Stomach (tissue), 9 donors: ENCODE results near the gene NEO1. TPM values are rescaled to one million over a fixed set of nuclear protein-coding genes. Genes with fewer than 3 reads are reported as not detected.
A peak's percentile ranks its signal among the peaks of the same experiment; 100 is the strongest.

Experiments used
- DNase-seq, 2 donors: peaks; one replicate each; pipeline versions ENCODE4 v3.0.0 to v3.0.0-alpha.2; 2013 to 2019
- H3K27ac ChIP-seq, 5 donors: fragments of 200-600 bp in 4 of 5; sonication (generic) in 4 of 5; one replicate each; pipeline ENCODE4 v1.5.1; 2013 to 2019; ENCODE audit warnings: mild to moderate bottlenecking in 1 of 5, moderate library complexity in 1 of 5
- H3K27me3 ChIP-seq, 3 donors: fragments of 200-600 bp; sonication (generic); one replicate each; pipeline ENCODE4 v1.5.1; 2017 to 2019; ENCODE audit warnings: mixed run types in 1 of 3
- H3K36me3 ChIP-seq, 4 donors: fragments of 200-600 bp; sonication (generic); 1 replicate in 3 of 4; 2 replicates in 1 of 4; pipeline ENCODE4 v1.5.1; 2016 to 2019
- H3K4me1 ChIP-seq, 4 donors: fragments of 200-600 bp; sonication (generic); one replicate each; pipeline ENCODE4 v1.5.1; 2016 to 2019
- H3K4me3 ChIP-seq, 4 donors: fragments of 200-600 bp; sonication (generic) in 3 of 4; one replicate each; pipeline ENCODE4 v1.5.1; 2016 to 2019; ENCODE audit warnings: mild to moderate bottlenecking in 1 of 4
- H3K9me3 ChIP-seq, 4 donors: fragments of 200-600 bp; sonication (generic); one replicate each; pipeline ENCODE4 v1.5.1; 2016 to 2019
- EP300 ChIP-seq: sonication (generic); formaldehyde crosslinking; IDR thresholded peaks from one replicate; pipeline ENCODE4 v1.6.1; 2017; ENCODE audit warnings: antibody characterized with exemption
- POLR2A ChIP-seq, 4 donors: fragments of 450-650 bp; IDR thresholded peaks; one replicate each; pipeline ENCODE4 v1.6.1; 2016; ENCODE audit warnings: antibody characterized with exemption in 4 of 4, control low read depth in 2 of 4, mild to moderate bottlenecking in 1 of 4, moderate library complexity in 1 of 4
- POLR2AphosphoS5 ChIP-seq, 3 donors: sonication (generic); formaldehyde crosslinking; IDR thresholded peaks; one replicate each; pipeline ENCODE4 v1.6.1; 2016; ENCODE audit warnings: antibody characterized with exemption in 3 of 3
- WGBS, 5 donors: extraction: QIAGEN DNeasy Blood & Tissue Kit in 3 of 5; methylation state at CpG; one replicate each; pipeline versions ENCODE4 v1.1.5 to v1.1.7; 2013 to 2018; 5-methylcytosine and 5-hydroxymethylcytosine counted together
- intact Hi-C: fragments of 100-400 bp; cut with DNase I; formaldehyde crosslinking; loops from one replicate; pipeline ENCODE4 v1.15.1; 2023; ENCODE audit warnings: low total_unique reads
- polyA plus RNA-seq, 3 donors: library from polyadenylated mRNA; stranded (reverse); fragments of 200-250 nt; gene quantifications; one replicate each; pipeline ENCODE4 v1.2.3, GENCODE V29; 2013
- total RNA-seq, 5 donors: library from RNA; depleted of rRNA; stranded (reverse); fragments of >200 nt; gene quantifications; one replicate each; pipeline versions ENCODE4 v1.1.0 to v1.2.3, GENCODE V29; 2014 to 2016
- TF ChIP-seq, protein P1 (sequence below), 7 experiments: fragments of 450-650 bp in 4 of 7; fragments of 200-600 bp in 3 of 7; sonication (generic) in 3 of 7; IDR thresholded peaks; one replicate each; pipeline ENCODE4 v1.5.1; 2016 to 2019; ENCODE audit warnings: antibody characterized with exemption in 7 of 7, control low read depth in 2 of 7, mild to moderate bottlenecking in 1 of 7
- donor health status: healthy with polysubstance abuse.
- donor health status: Bipolar disorder and iron deficiency.
- donor health status: healthy.

NEO1 gene
- total and polyA plus RNA-seq, 8 donors: 4.7 to 182 (median 17.3) TPM

DNA sequence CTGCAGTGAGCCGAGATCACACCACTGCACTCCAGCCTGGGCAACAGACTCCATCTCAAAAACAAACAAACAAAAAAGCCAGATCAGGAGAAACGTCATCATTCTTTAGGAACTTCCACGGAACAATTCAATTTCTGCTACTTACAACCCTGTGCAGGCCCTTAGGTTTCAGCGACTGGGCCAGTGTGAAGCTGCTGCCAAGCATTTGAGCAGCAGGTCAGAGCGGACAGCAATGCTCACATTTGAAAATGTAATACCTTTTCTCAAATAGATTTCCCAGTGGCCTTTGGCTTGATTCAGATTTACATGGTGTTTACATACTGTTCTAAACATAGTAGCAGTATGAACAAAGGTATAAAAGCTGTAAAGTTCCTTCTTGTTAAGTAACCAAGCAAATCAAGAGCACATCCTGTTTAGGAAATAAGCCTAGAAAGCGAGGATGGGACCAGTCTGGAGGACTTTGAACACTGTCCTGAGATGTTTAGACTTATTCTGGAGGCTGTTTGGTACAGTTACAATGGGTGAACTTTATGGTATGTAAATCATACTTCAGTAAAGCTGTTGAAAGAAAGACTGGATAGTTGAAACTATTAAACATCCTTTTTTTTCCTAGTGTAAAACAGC lies 175.3 kb downstream of the NEO1 start:
- no peak overlapping the region for H3K4me3 ChIP-seq
- peaks cover 0 to 4% (median 0%) of the 10 kb centered on the region in 4 donors for H3K36me3 ChIP-seq
- H3K27me3 ChIP-seq: no peaks in the 10 kb centered on the region
- H3K4me1 ChIP-seq: peaks cover 0 to 26% (median 17%) of the 10 kb centered on the region in 4 donors
- intact Hi-C loops: no loop called here
- H3K9me3 ChIP-seq: no peaks in the 10 kb centered on the region
- TF ChIP-seq POLR2AphosphoS5 (IDR thresholded peaks at IDR 0.05) (no peak), POLR2A (IDR thresholded peaks at IDR 0.05) (no peak), EP300 (no peak)
- TF ChIP-seq, protein P1, sequence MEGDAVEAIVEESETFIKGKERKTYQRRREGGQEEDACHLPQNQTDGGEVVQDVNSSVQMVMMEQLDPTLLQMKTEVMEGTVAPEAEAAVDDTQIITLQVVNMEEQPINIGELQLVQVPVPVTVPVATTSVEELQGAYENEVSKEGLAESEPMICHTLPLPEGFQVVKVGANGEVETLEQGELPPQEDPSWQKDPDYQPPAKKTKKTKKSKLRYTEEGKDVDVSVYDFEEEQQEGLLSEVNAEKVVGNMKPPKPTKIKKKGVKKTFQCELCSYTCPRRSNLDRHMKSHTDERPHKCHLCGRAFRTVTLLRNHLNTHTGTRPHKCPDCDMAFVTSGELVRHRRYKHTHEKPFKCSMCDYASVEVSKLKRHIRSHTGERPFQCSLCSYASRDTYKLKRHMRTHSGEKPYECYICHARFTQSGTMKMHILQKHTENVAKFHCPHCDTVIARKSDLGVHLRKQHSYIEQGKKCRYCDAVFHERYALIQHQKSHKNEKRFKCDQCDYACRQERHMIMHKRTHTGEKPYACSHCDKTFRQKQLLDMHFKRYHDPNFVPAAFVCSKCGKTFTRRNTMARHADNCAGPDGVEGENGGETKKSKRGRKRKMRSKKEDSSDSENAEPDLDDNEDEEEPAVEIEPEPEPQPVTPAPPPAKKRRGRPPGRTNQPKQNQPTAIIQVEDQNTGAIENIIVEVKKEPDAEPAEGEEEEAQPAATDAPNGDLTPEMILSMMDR (IDR thresholded peaks at IDR 0.05): no peak
- WGBS, 5 donors: 31 to 46% (median 42%) methylated on average over 6 of the region's 6 CpGs
- peak in 1 of 2 donors; percentile 17 for DNase-seq
- H3K27ac ChIP-seq: peak overlapping the region in 3 of 5 donors; percentile 0 to 22 (median 10)

DNA sequence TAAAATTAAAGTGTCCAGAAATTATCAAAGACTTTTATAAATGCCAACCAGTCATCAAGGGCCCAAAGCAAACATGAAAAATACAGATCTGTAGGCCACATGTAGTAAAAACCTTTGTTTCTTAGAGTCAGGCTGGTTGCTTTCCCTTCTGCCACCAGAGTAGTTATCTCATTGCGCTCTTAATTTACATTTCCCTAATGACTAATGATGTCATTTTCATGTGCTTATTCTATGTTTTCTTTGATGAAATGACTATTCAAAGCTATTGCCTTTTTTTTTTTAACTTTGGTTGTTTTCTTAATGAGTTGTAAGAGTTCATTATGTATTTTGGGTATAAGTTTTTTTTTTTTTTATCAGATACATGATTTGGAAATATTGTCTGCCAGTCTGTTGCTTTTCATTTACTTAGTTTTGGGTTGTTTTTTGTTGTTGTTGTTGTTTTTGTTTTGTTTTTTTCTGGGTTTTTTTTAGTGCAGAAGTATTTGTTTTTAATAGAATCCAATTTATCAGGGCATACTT lies 175.9 kb downstream of the NEO1 start:
- 80 to 100% (median 86%) methylated on average over 1 of the region's 1 CpG for WGBS, 5 donors
- no peak overlapping the region for H3K4me3 ChIP-seq
- peaks cover 0 to 4% (median 0%) of the 10 kb centered on the region in 4 donors for H3K36me3 ChIP-seq
- no peaks in the 10 kb centered on the region for H3K9me3 ChIP-seq
- peaks cover 0 to 26% (median 18%) of the 10 kb centered on the region in 4 donors for H3K4me1 ChIP-seq
- intact Hi-C loops: no loop called here
- H3K27me3 ChIP-seq: no peaks in the 10 kb centered on the region
- TF ChIP-seq POLR2A (IDR thresholded peaks at IDR 0.05): no peak
- no peak for TF ChIP-seq EP300
- TF ChIP-seq, protein P1 (IDR thresholded peaks at IDR 0.05): no peak
- TF ChIP-seq POLR2AphosphoS5 (IDR thresholded peaks at IDR 0.05): no peak
- DNase-seq: no peak
- peak overlapping the region in 2 of 5 donors; percentile 0 to 22 for H3K27ac ChIP-seq

DNA sequence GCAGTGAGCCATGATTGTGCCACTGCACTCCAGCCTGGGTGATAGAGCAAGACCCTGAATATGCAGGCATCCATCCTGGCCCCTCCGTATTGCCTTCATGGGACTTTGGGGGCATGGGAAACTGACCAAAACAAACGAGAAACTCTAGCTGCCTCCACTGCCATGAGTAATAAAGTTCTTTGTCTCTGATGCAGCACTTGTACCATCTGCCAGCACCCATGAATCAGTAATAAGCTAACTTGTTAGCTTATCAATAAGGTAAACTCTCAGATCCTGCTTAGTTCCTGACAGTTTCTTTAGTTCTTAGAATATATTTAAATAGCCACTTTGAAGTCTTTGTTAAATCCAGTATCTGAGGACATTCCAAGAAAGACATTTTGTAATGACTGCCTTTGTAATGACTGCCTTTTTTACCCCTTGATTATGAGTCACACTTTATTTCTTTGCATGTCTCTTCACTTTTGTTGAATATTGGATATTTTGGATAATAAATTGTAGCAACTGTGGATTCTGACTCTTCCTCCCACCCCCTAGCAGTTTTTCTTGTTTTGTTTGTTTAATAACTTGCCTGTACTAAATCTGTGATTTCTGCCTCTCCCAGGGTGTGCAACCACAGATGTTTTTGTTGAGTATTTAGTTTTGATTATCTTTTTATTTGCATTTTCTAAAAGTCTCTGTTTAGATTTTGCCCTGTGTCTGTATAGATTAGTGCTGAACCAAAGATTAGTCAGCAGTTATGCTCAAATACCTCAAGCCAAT lies 179.6 kb downstream of the NEO1 start:
- intact Hi-C loops: no loop called here
- no peaks in the 10 kb centered on the region for H3K9me3 ChIP-seq
- H3K4me1 ChIP-seq: peaks cover 0 to 26% (median 18%) of the 10 kb centered on the region in 4 donors
- H3K27me3 ChIP-seq: no peaks in the 10 kb centered on the region
- peaks cover 0 to 7% (median 7%) of the 10 kb centered on the region in 4 donors for H3K36me3 ChIP-seq
- WGBS, 5 donors: 27 to 52% (median 37%) methylated on average over 2 of the region's 2 CpGs
- no peak overlapping the region for H3K4me3 ChIP-seq
- no peak for DNase-seq
- peak overlapping the region in 1 of 5 donors; percentile 11 for H3K27ac ChIP-seq
- TF ChIP-seq, protein P1 (IDR thresholded peaks at IDR 0.05): no peak
- TF ChIP-seq POLR2AphosphoS5 (IDR thresholded peaks at IDR 0.05) (no peak), POLR2A (IDR thresholded peaks at IDR 0.05) (no peak), EP300 (no peak)

DNA sequence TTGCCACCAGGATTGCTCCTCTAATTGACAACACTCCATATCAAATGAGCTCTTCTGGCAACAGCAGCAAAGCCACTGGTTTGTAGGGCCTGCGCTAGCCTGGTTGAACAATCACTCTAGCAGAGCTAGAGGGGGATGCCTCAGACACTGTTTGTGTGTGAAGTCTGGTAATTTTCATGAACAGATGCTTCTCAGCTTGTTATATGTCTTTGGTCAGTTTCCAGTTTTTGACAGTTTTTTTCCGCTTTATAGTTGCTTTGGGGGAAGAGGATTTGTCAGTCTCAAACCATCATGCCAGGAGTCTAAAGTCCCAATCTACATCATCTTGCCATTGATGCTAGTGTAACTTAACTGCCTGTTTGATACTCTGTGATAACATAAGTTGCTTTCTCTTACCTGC lies 180.5 kb downstream of the NEO1 start:
- intact Hi-C loops: no loop called here
- H3K9me3 ChIP-seq: no peaks in the 10 kb centered on the region
- peaks cover 0 to 14% (median 11%) of the 10 kb centered on the region in 4 donors for H3K36me3 ChIP-seq
- H3K4me3 ChIP-seq: no peak overlapping the region
- TF ChIP-seq EP300 (no peak), POLR2A (IDR thresholded peaks at IDR 0.05) (no peak)
- TF ChIP-seq, protein P1 (IDR thresholded peaks at IDR 0.05): no peak
- no peak overlapping the region for H3K27ac ChIP-seq
- no peaks in the 10 kb centered on the region for H3K27me3 ChIP-seq
- H3K4me1 ChIP-seq: peaks cover 3 to 27% (median 12%) of the 10 kb centered on the region in 4 donors
- WGBS, 5 donors: 90 to 95% (median 93%) methylated on average over 2 of the region's 2 CpGs
- DNase-seq: no peak
